GM06990 (cell line): ENCODE data around the gene SAFB.

ENCODE experiments used
- DNase-seq: peaks from one replicate; pipeline ENCODE4 v3.0.0-alpha.2; 2011; ENCODE audit not compliant: insufficient read length; ENCODE audit errors: extremely low read depth
- H3K27me3 ChIP-seq: replicated peaks from 2 replicates; pipeline ENCODE4 v1.6.0; 2011; ENCODE audit warnings: low read length; ENCODE audit not compliant: control insufficient read depth, insufficient read depth
- H3K36me3 ChIP-seq: 2 replicates; pipeline ENCODE4 v1.5.1; 2011; ENCODE audit warnings: low read length; ENCODE audit not compliant: control insufficient read depth, insufficient read depth
- H3K4me3 ChIP-seq: replicated peaks from 2 replicates; pipeline ENCODE4 v1.5.1; 2011; ENCODE audit warnings: low read depth, mild to moderate bottlenecking, control low read depth, low read length
- TF ChIP-seq, protein P1 (sequence below): IDR thresholded peaks from 2 replicates; pipeline ENCODE4 v1.5.1; 2011; ENCODE audit warnings: low read length, control low read depth, mild to moderate bottlenecking, inconsistent platforms; ENCODE audit not compliant: insufficient read depth, poor library complexity, severe bottlenecking

Gene SAFB

DNA sequence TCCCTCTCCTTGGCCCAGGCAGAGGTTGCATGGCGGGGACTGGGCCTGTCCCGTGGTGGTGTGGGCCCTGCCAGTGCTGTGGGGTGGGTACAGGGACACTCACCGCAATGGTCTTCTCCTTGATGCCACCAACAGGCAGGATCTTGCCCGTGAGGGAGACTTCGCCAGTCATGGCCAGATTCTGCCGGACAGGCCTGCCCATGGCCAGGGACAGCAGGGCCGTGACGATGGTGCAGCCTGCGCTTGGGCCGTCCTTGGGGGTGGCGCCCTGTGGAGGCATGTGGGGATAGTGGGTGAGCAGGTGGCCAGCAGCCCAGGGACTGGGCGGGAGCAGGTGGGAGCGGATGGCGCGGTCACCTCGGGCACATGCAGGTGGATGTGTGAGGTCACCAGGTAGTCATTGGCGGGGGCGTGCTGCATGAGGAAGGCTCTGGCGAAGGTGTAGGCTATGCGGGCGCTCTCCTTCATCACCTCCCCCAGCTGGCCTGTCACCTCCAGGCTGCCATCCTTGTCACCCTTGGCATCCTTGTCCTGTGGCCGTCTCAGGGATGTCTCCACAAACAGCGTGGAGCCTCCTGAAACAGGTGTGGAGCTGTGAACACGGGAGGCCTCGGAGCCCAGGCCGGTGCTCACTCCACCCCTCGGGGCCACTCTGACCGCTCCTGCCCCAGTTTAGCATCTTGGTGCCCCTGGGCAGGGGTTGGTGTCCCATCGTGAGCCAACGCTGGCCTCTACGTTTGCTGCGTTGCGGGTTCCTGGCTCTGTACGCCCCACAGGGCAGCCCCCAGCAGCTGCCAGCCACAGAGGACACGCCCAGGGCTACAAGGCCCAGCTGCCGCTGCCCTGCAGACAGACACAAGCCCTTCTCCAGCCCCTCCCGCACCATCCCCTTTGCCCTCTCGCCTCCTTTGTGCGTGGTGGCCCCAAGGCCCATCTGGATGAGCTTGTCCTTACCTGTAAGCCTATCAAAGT lies 70.6 kb downstream of the SAFB start:
- DNase-seq = no peak
- Histone ChIP-seq H3K36me3 (peaks cover 55% of the 10 kb centered on the region), H3K4me3 (no peak overlapping the region), H3K27me3 (no peaks in the 10 kb centered on the region)
- TF ChIP-seq, protein P1, sequence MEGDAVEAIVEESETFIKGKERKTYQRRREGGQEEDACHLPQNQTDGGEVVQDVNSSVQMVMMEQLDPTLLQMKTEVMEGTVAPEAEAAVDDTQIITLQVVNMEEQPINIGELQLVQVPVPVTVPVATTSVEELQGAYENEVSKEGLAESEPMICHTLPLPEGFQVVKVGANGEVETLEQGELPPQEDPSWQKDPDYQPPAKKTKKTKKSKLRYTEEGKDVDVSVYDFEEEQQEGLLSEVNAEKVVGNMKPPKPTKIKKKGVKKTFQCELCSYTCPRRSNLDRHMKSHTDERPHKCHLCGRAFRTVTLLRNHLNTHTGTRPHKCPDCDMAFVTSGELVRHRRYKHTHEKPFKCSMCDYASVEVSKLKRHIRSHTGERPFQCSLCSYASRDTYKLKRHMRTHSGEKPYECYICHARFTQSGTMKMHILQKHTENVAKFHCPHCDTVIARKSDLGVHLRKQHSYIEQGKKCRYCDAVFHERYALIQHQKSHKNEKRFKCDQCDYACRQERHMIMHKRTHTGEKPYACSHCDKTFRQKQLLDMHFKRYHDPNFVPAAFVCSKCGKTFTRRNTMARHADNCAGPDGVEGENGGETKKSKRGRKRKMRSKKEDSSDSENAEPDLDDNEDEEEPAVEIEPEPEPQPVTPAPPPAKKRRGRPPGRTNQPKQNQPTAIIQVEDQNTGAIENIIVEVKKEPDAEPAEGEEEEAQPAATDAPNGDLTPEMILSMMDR = no peak

DNA sequence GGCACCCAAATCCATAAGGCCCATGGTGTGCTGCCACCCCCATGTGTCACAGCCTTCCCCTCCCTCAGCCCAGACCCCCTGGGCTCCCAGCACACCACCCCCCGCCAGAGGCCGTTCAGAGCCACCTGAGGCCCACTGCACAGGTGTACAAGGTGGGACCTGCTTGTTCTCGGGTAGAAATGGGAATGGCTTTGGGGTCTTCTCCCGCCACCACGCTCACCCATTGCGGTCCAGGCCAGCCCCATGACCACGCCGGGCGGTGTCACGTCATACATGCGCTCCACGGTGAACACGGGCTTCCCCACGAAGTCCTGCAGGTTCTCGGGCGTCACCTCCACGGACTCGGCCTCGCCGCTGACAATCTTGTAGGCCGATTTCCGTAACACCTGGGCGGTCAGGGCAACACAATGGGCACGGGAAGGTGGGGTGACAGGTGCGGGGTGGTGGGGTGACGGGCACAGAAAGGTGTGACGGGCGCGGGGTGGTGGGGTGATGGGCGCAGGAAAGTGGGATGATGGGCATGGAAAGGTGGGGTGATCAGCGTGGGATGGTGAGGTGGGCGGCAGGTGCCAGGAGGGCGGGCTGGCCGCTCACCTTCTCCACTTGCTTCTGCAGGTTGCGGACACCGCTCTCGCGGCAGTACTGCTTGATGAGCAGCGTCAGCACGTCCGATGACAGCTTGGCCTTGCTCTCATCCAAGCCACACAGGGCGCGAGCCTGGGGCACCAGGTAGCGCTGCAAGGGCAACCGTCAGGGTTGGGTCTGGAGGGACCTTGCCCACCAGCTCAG lies 71.5 kb downstream of the SAFB start:
- H3K4me3 ChIP-seq = no peak overlapping the region
- TF ChIP-seq, protein P1 = no peak
- DNase-seq = no peak
- H3K36me3 ChIP-seq = peaks cover 62% of the 10 kb centered on the region
- no peaks in the 10 kb centered on the region for H3K27me3 ChIP-seq

DNA sequence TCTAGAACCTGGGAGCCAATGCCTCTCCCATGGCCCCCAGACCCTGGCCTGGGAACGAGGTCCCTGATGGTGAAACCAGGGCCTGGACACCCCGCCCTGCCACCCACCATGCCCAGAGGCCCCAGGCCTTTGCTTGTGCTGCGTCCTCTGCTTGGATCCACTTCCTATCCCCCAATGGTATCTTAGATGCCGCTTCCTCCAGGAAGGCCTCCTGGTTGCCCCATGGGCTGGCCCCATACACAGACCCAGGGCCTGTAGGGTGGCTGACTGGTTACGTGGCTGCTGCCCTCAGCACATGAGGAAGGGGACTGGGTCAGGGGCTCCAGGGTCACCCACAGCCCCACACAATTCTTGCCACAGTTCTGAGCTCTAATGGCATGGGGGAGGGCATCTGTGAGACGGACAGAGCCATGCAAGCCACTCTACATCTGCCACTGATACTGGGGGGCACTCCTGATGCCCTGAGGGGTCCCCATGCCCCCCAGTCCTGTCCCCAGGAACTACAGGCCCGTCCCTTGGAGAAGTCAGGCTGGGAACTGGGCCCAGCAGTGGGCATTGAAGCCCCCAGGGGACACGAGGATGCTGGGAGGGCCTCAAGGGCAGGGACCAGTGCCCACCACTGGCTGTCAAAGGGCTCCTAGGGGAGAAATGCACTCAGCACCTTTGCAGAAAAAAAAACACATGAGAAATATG lies 72.2 kb downstream of the SAFB start:
- DNase-seq = no peak
- H3K27me3 ChIP-seq = no peaks in the 10 kb centered on the region
- no peak overlapping the region for H3K4me3 ChIP-seq
- TF ChIP-seq, protein P1 = no peak
- peaks cover 62% of the 10 kb centered on the region for H3K36me3 ChIP-seq

DNA sequence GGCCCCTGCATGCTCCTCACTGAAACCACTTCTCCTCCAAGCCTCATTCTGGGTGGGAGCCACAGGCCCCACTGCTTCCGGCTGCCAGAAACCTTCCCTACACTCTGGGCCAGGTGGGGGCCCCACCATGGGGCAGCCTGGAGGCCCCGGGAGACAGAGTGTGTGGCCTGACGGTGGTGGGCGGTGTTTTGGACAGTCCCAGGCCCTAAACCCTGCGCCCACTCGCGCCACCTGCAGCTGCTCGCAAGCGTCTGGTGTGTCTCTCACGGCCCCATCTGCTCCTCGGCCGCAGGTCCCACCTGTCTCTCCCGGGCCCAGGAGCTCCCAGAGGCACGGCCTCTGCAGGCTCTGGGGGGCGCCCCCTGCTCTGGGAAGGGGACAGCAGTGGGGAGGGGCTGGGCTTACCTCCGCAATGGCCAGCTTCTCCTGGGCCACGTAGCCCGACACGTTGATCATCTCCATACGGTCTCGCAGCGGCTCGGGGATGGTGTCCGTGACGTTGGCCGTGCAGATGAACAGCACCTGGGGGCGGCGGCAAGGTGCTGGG lies 72.8 kb downstream of the SAFB start:
- no peak for DNase-seq
- TF ChIP-seq, protein P1 = no peak
- Histone ChIP-seq H3K27me3 (no peaks in the 10 kb centered on the region), H3K4me3 (no peak overlapping the region), H3K36me3 (peaks cover 65% of the 10 kb centered on the region)

DNA sequence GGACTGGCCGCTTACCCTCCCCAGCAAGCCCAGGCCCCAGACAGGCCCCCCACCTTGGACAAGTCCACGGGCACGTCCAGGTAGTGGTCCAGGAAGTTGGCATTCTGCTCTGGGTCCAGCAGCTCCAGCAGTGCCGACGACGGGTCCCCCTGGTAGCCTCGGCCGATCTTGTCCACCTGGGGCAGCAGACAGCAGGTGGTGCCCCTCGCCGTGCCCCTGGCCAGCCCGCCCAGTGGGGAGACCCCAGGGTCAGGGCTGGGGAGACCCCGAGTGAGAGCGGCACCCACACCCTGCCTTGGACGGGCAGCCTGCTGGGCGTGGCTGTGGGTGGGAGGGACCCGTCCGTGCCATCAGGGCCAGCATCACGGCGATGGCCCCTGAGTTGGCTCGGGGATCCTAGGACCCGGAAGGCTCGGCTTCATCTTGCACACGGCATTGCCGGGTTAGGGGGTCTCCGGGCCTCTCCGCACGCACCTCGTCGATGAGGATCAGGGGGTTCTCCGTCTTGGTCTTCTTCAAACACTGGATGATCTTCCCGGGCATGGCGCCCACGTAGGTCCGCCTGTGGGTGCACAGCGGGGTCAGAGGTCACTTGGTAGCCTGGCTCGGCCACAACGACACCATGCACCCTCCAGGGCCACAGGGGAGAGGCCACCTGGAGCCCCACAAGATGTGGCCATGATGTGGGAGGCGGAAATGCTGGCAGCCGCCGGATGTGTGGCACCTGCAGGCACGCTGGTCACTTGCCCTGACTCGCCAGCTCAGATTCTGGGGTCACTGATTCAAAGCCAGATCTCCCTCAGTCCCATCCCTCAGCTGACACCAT lies 73.5 kb downstream of the SAFB start:
- Histone ChIP-seq H3K4me3 (no peak overlapping the region), H3K27me3 (no peaks in the 10 kb centered on the region), H3K36me3 (peaks cover 65% of the 10 kb centered on the region)
- DNase-seq = no peak
- TF ChIP-seq, protein P1 = no peak
